Breast epithelium (tissue), 3 donors: Measurements from ENCODE around the gene CHFR.

ENCODE experiments used
- POLR2AphosphoS5 ChIP-seq, 3 donors: sonication (generic); formaldehyde crosslinking; IDR thresholded peaks; one replicate each; pipeline ENCODE4 v1.6.1; 2017; ENCODE audit warnings: antibody characterized with exemption in 3 of 3
- TF ChIP-seq, protein P1 (sequence below), 3 donors: fragments of 450-650 bp; IDR thresholded peaks; one replicate each; pipeline ENCODE4 v1.5.1; 2016 to 2017; ENCODE audit warnings: antibody characterized with exemption in 3 of 3, mild to moderate bottlenecking in 3 of 3, moderate library complexity in 3 of 3

DNA sequence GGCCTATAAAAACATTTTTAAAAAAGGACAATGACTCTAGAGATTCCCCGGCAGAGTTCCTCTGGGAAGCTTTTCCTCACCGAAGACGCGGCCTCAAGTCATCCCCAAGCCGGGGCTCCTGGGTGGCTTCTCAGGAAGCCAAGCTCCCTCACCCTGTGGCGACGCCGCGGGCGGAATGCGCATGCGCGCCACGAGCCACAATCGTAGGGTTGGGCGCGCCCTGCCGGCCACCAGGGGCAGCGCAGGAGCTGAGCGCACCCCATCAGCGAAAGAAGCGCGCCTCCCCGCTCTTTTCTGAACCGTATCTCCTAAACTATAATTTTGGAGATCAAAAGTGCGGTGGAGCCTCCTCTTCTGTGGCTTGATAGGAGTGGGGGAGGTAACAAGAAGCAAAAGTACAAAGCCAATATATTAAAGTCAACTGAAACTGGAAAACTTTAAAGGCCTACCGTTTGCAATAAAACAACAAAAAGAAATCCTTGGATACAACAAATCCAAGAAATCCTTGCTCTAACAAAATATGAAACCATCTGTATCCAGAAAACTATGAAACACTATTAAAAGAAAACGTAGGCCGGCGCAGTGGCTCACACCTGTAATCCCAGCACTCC is 17.4 kb upstream of the CHFR start:
- TF ChIP-seq, protein P1, sequence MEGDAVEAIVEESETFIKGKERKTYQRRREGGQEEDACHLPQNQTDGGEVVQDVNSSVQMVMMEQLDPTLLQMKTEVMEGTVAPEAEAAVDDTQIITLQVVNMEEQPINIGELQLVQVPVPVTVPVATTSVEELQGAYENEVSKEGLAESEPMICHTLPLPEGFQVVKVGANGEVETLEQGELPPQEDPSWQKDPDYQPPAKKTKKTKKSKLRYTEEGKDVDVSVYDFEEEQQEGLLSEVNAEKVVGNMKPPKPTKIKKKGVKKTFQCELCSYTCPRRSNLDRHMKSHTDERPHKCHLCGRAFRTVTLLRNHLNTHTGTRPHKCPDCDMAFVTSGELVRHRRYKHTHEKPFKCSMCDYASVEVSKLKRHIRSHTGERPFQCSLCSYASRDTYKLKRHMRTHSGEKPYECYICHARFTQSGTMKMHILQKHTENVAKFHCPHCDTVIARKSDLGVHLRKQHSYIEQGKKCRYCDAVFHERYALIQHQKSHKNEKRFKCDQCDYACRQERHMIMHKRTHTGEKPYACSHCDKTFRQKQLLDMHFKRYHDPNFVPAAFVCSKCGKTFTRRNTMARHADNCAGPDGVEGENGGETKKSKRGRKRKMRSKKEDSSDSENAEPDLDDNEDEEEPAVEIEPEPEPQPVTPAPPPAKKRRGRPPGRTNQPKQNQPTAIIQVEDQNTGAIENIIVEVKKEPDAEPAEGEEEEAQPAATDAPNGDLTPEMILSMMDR (IDR thresholded peaks at IDR 0.05), result peak; percentile 46 to 77 (median 48)
- TF ChIP-seq POLR2AphosphoS5 (IDR thresholded peaks at IDR 0.05), result no peak
